Activated naive CD8-positive, alpha-beta T cell treated with anti-CD3 and anti-CD28 coated beads, Interleukin-2, amount 10 ng/mL, durations not matched to agents 7 days and 5 days (primary cell): Measurements from ENCODE around the gene MYDGF. TPM values are rescaled to one million over a fixed set of nuclear protein-coding genes. Genes with fewer than 3 reads are reported as not detected.

Experiments
- ATAC-seq: fragments of 150-1000 bp; cut with Tn5 transposase; one replicate; pipeline ENCODE4 v1.10.0; 2021; ENCODE audit warnings: low read depth, moderate library complexity
- POLR2A ChIA-PET: fragments of 350-600 bp; sonication (Branson Sonifier 250); formaldehyde crosslinking; loops from one replicate; lab custom pipeline; 2021; ENCODE audit warnings: antibody characterized with exemption; lab: Charles Lee
- DNase-seq: peaks from one replicate; pipeline ENCODE4 v3.0.0; 2021
- H3K27ac Mint-ChIP-seq: one replicate; pipeline ENCODE4 v1.8.0; 2022; ENCODE audit warnings: mild to moderate bottlenecking, mixed read lengths
- H3K27me3 Mint-ChIP-seq: one replicate; pipeline ENCODE4 v1.8.0; 2022; ENCODE audit warnings: mild to moderate bottlenecking, moderate library complexity, mixed read lengths
- H3K36me3 Mint-ChIP-seq: one replicate; pipeline ENCODE4 v1.8.0; 2021; ENCODE audit warnings: mild to moderate bottlenecking, mixed read lengths
- H3K4me1 Mint-ChIP-seq: one replicate; pipeline ENCODE4 v1.8.0; 2021; ENCODE audit warnings: mixed read lengths
- H3K4me3 Mint-ChIP-seq: one replicate; pipeline ENCODE4 v1.8.0; 2022; ENCODE audit warnings: mild to moderate bottlenecking, moderate library complexity, mixed read lengths
- H3K9me3 Mint-ChIP-seq: one replicate; pipeline ENCODE4 v1.8.0; 2021; ENCODE audit warnings: mixed read lengths
- total RNA-seq, 2 experiments: library from RNA; stranded (reverse); gene quantifications; one replicate each; pipeline ENCODE4 v1.2.3, GENCODE V29; 2021

The MYDGF gene
- total RNA-seq, 2 experiments from 2014 or later: 33.3 to 34.8 TPM

DNA sequence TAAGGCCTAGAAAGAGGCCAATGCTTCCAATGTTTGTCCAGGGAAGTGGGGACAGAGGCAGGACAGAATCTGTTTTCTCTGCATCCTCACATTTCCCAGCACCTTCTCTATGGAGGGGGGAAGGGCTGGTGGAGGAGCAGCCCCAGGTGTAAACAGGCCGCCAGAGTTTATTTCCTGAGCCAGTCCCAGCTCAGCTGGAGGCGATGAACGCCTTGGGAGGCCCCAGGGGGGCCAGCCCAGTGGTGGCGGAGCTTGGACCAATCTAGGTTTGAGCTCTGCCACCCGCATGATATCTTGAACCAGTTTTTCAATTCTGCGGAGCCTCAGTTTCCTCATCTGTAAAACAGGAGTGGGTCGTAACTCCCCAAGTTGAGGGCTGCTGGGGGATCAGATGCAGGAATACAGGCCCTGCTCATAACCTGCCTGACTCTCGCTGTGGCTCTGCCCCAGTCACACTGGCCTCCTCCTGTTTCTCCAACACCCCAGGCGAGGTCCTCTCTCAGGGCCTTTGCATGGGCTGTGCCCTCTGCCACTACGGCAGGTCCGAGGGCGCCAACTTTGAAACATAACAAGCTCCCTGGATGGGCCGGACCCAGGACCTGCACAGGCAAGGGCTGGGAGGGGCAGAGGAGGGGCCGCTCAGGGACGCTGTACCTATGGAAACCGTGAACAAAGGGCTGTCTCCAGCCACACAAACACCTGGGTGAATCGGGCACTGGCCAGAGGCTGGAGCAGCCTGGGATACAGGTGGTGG lies 29.7 kb downstream of the MYDGF start:
- Mint-ChIP-seq H3K4me1 (peaks cover 16% of the 10 kb centered on the region), H3K9me3 (no peaks in the 10 kb centered on the region), H3K4me3 (peak overlapping the region; percentile 100), H3K27me3 (no peaks in the 10 kb centered on the region), H3K36me3 (peaks cover 2% of the 10 kb centered on the region), H3K27ac (peak overlapping the region; percentile 93)
- POLR2A ChIA-PET: interaction anchor here (0.7 to 1.7 kb wide), 2 partner anchors 10 to 84 kb away, joined by 3 to 5 read pairs; no protein-coding TSS in a partner anchor
- ATAC-seq: no peak
- DNase-seq: no peak

DNA sequence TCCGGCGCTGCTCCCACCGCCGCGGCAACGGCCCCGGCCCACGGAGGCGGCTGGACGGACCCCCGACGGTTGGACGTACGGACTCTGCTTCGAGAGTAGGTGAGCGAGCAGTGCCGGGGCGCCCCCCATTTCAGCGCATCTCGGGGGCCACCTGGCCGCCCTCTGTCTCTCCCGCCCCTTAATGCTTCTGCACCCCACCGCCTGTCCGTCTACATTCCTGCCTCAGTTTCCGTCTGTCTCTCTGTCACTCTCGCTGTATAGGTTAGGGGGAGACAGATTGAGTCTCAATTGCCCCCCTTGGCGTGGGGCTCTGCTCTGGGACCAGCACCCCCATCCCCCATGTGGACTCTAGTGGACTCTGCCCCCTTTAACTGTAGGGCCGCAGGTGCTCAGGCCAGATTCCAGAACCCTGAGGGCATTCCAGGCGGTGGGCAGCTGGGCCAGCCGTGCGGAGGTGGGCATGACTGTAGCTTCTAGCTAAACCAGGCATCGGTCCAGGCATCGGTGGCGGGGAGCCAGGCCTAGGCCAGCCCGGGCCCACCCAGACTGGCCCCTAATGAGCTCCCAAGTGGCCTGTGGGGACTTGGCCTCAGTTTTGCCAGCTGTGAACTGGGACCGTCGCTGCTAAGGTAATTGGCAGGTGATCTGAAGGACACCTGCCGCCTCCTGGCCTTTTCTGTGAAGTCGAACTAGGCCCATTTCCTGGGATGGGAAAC lies 30.5 kb downstream of the MYDGF start:
- POLR2A ChIA-PET: interaction anchor here (0.7 to 1.7 kb wide), 2 partner anchors 11 to 85 kb away, joined by 3 to 5 read pairs; no protein-coding TSS in a partner anchor

GRCh38 chr19:4638828-4639530 lies 31.2 kb downstream of the MYDGF start, which contains the start of gene TNFAIP8L1:
TNFAIP8L1 (plus strand) TSS chr19:4639516; CDS start chr19:4651870, 12,354 bp downstream.
- no peaks in the 10 kb centered on the region for H3K27me3 Mint-ChIP-seq
- H3K4me1 Mint-ChIP-seq: peaks cover 19% of the 10 kb centered on the region
- H3K9me3 Mint-ChIP-seq: no peaks in the 10 kb centered on the region
- POLR2A ChIA-PET: interaction anchor here (1.0 kb wide), 1 partner anchor 167 kb away, joined by 3 read pairs; the partner anchor contains the start of gene HDGFL2
- peak within 1 kb of the TSS; percentile 100 for H3K4me3 Mint-ChIP-seq
- ATAC-seq: peak; percentile 90
- peak within 1 kb of the TSS; percentile 95 for H3K27ac Mint-ChIP-seq
- peak; percentile 100 for DNase-seq
- H3K36me3 Mint-ChIP-seq: peaks cover 2% of the 10 kb centered on the region

More for the DNA sequence above, 30.5 kb downstream of the MYDGF start:
- no peak for ATAC-seq
- no peaks in the 10 kb centered on the region for H3K9me3 Mint-ChIP-seq
- peaks cover 2% of the 10 kb centered on the region for H3K36me3 Mint-ChIP-seq
- peak overlapping the region; percentile 93 for H3K27ac Mint-ChIP-seq
- peak overlapping the region; percentile 100 for H3K4me3 Mint-ChIP-seq
- DNase-seq: peak; percentile 50
- H3K4me1 Mint-ChIP-seq: peaks cover 16% of the 10 kb centered on the region
- H3K27me3 Mint-ChIP-seq: no peaks in the 10 kb centered on the region

- DNase-seq (peak; percentile 48), ATAC-seq (no peak)
- peaks cover 2% of the 10 kb centered on the region for H3K36me3 Mint-ChIP-seq
- H3K27ac Mint-ChIP-seq: no peak overlapping the region
- H3K4me1 Mint-ChIP-seq: peaks cover 21% of the 10 kb centered on the region
- POLR2A ChIA-PET: interaction anchor here (0.6 to 1.0 kb wide), 2 partner anchors 66 to 167 kb away, joined by 3 to 7 read pairs; partner anchors contain the start of gene HDGFL2
- no peaks in the 10 kb centered on the region for H3K9me3 Mint-ChIP-seq
- H3K27me3 Mint-ChIP-seq: no peaks in the 10 kb centered on the region
- H3K4me3 Mint-ChIP-seq: no peak overlapping the region
Observed at GRCh38 chr19:4638317-4638716, 31.8 kb downstream of the MYDGF start.

GRCh38 chr19:4636761-4637160 lies 33.4 kb downstream of the MYDGF start:
- POLR2A ChIA-PET: interaction anchor here (1.1 kb wide), 1 partner anchor 60 kb away, joined by 4 read pairs; no protein-coding TSS in a partner anchor
- H3K4me3 Mint-ChIP-seq: peak overlapping the region; percentile 61
- DNase-seq (no peak), ATAC-seq (no peak)
- peaks cover 23% of the 10 kb centered on the region for H3K4me1 Mint-ChIP-seq
- H3K36me3 Mint-ChIP-seq: no peaks in the 10 kb centered on the region
- no peaks in the 10 kb centered on the region for H3K9me3 Mint-ChIP-seq
- peak overlapping the region; percentile 54 for H3K27ac Mint-ChIP-seq
- no peaks in the 10 kb centered on the region for H3K27me3 Mint-ChIP-seq

DNA sequence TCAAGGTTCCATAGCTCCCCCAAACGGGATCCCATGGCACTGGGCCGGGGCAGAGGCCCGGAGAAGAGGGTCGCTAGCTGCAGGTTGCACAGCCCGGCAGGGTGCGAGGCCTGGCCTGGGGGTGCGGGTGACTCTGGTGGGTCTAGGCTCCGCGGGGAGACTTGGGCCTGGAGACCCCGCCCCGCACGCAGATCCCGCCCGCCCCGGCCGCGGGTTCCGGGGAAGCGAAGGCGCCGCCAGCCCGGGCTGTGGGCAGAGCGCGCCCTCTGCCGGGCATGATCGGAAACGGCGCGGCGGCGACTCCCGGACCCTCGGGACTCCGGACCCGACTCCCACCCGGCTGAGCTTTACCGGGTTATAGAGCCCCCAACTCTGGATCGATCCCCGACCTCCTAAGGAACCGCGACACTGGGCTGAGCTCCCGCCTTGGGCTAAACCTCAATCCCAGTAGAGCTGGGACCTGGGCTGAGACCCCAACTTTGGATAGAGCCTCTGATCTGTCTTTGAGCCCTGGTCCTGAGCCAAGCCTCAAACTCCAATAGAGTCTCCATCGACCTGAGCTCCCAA lies 33.9 kb downstream of the MYDGF start:
- Mint-ChIP-seq H3K9me3 (no peaks in the 10 kb centered on the region), H3K27me3 (no peaks in the 10 kb centered on the region), H3K4me3 (peak overlapping the region; percentile 61), H3K4me1 (peaks cover 23% of the 10 kb centered on the region), H3K36me3 (no peaks in the 10 kb centered on the region), H3K27ac (peak overlapping the region; percentile 54)
- ATAC-seq: peak; percentile 22
- POLR2A ChIA-PET: interaction anchor here (1.1 kb wide), 1 partner anchor 60 kb away, joined by 4 read pairs; no protein-coding TSS in a partner anchor
- DNase-seq: peak; percentile 93

- no peaks in the 10 kb centered on the region for H3K9me3 Mint-ChIP-seq
- no peaks in the 10 kb centered on the region for H3K27me3 Mint-ChIP-seq
- peak overlapping the region; percentile 58 for H3K4me3 Mint-ChIP-seq
- DNase-seq (no peak), ATAC-seq (no peak)
- POLR2A ChIA-PET: interaction anchor here (1.1 kb wide), 1 partner anchor 59 kb away, joined by 4 read pairs; no protein-coding TSS in a partner anchor
- H3K36me3 Mint-ChIP-seq: no peaks in the 10 kb centered on the region
- peaks cover 23% of the 10 kb centered on the region for H3K4me1 Mint-ChIP-seq
- H3K27ac Mint-ChIP-seq: peak overlapping the region; percentile 43
Observed at GRCh38 chr19:4635754-4636116, 34.4 kb downstream of the MYDGF start.

DNA sequence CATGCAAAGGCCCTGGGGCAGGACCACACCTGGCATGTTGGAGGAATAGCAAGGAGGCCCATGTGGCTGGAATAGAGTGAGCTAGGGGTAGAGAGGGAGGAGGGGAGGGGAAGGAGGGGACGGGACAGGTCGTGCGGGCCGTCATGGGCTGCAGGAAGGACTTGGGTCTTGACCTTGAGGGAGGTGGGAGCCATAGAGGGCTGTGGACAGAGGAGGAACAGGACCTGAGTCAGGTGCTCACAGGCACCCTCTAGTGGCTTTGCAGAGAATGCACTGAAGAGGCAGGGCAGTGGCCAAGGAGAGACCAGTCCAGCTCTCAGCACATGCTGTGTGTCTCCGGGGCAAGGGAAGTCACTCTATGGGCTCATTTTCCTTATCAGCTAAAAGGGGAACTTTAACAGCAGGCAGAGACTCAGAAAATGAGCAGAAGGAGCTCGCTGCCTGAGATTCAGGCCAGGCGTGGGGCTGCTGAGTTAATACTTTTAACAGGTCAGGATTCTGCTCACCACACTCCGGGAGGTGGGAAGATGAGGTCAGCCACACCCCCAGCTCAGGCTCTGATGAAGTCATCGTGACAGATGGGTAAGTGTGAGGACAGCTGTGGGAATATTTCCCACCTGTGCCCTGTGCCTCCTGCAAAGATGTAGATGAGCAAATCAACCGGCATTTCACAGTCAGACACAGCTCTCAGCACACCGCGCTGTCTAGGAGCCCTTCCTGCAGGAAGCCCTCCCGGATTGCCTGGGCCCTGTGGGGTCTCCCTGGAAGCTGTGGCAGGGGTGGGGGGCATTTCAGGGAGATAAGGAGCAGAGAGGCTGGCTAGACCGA lies 36.8 kb downstream of the MYDGF start:
- no peak overlapping the region for H3K27ac Mint-ChIP-seq
- POLR2A ChIA-PET: interaction anchor here (0.6 to 0.9 kb wide), 3 partner anchors 8 to 158 kb away, joined by 3 to 5 read pairs (median 4); partner anchors contain the start of gene FEM1A
- H3K36me3 Mint-ChIP-seq: no peaks in the 10 kb centered on the region
- peaks cover 16% of the 10 kb centered on the region for H3K4me1 Mint-ChIP-seq
- H3K4me3 Mint-ChIP-seq: no peak overlapping the region
- no peaks in the 10 kb centered on the region for H3K9me3 Mint-ChIP-seq
- DNase-seq: peak; percentile 57
- peak; percentile 49 for ATAC-seq
- H3K27me3 Mint-ChIP-seq: no peaks in the 10 kb centered on the region

DNA sequence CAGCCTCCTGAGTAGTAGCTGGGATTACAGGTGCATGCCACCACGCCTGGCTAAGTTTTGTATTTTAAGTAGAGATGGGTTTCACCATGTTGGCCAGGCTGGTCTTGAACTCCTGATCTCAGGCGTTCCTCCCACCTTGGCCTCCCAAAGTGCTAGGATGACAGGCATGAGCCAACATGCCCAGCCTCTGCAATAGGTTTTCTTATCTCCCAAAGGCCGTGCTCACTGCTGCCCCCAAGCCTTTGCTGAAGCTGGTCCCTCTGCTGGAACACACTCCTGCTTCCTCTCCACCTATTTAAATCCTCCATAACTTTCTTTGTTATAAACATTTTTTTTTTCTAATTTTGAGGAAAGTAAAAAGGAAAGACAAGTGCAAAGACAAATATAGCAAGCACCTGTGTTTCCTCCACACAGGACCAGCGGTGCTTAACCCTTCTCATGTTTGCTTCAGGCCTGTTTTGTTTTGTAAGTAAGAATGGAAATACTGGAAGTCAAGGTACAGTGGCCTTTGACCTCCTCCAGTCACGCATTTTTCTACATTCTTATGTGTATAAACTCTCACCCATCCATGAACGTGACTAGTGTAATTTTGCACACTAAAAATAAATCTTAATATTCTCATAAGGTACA lies 45.3 kb downstream of the MYDGF start:
- POLR2A ChIA-PET: no interaction called here
- Mint-ChIP-seq H3K27ac (no peak overlapping the region), H3K4me1 (no peaks in the 10 kb centered on the region), H3K4me3 (no peak overlapping the region), H3K9me3 (no peaks in the 10 kb centered on the region), H3K36me3 (no peaks in the 10 kb centered on the region), H3K27me3 (no peaks in the 10 kb centered on the region)
- ATAC-seq (no peak), DNase-seq (no peak)

DNA sequence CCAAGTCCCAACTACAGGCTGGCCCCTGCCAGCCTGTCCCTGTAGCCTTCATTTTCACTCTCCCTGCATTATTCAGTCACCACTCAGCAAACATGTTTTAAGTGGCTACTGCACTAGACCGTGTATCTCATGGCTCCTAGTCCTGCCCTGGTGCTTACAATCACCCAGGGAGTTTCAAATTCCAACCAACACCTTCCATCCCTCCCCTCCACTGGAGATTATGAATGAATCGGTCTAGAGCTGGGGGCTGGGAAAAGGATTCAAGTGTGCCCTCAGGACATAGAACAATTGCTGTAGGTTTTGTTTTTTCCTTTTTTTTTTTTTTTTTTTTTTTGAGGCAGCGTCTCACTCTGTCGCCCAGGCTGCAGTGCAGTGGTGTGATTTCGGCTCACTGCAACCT lies 45.8 kb downstream of the MYDGF start:
- ATAC-seq: no peak
- DNase-seq: no peak
- Mint-ChIP-seq H3K36me3 (no peaks in the 10 kb centered on the region), H3K4me1 (no peaks in the 10 kb centered on the region), H3K27ac (no peak overlapping the region), H3K9me3 (no peaks in the 10 kb centered on the region), H3K27me3 (no peaks in the 10 kb centered on the region), H3K4me3 (no peak overlapping the region)
- POLR2A ChIA-PET: no interaction called here

GRCh38 chr19:4622695-4623421 lies 47.3 kb downstream of the MYDGF start:
- Mint-ChIP-seq H3K27ac (no peak overlapping the region), H3K27me3 (peaks cover 4% of the 10 kb centered on the region), H3K9me3 (no peaks in the 10 kb centered on the region), H3K4me3 (no peak overlapping the region), H3K4me1 (no peaks in the 10 kb centered on the region), H3K36me3 (no peaks in the 10 kb centered on the region)
- POLR2A ChIA-PET: interaction anchor here (0.7 kb wide), 1 partner anchor 120 kb away, joined by 3 read pairs; no protein-coding TSS in a partner anchor
- DNase-seq: no peak
- ATAC-seq: no peak
